HEK293 (cell line): Measurements from ENCODE around the gene OR52I1.
A peak's percentile ranks its signal among the peaks of the same experiment; 100 is the strongest.

Source experiments
- CTCF ChIA-PET: fragments of 350-600 bp; formaldehyde crosslinking; extraction: SDS; loops from one replicate; lab custom pipeline; 2021; ENCODE audit warnings: antibody characterized with exemption; lab: Yijun Ruan, JAX
- POLR2A ChIA-PET: fragments of 300-600 bp; formaldehyde crosslinking; extraction: SDS; loops from one replicate; lab custom pipeline; 2020; ENCODE audit warnings: antibody characterized with exemption, inconsistent platforms; lab: Yijun Ruan, JAX
- H3K27ac ChIP-seq: fragments of 200-500 bp; sonication (Bioruptor generic); 2 replicates; pipeline ENCODE4 v1.5.1; 2014; ENCODE audit warnings: low read depth, low read length, control low read depth, inconsistent platforms; ENCODE audit errors: extremely low read depth
- H3K36me3 ChIP-seq, 2 experiments: fragments of 200-500 bp in 1 of 2; sonication (Bioruptor generic) in 1 of 2; 1 replicate in 1 of 2; 2 replicates in 1 of 2; pipeline ENCODE4 v1.5.1; 2014 to 2017; ENCODE audit warnings: inconsistent platforms in 2 of 2, low read length in 2 of 2; ENCODE audit not compliant: control insufficient read depth in 2 of 2, insufficient read depth in 1 of 2
- H3K4me1 ChIP-seq: fragments of 200-500 bp; sonication (Bioruptor generic); 2 replicates; pipeline ENCODE4 v1.5.1; 2014; ENCODE audit warnings: mild to moderate bottlenecking, low read length, inconsistent platforms; ENCODE audit not compliant: control insufficient read depth, insufficient read depth
- H3K4me3 ChIP-seq: 2 replicates; pipeline ENCODE4 v1.5.1; 2011; ENCODE audit warnings: low read depth, mild to moderate bottlenecking, control low read depth, low read length, moderate library complexity
- H3K9me3 ChIP-seq: fragments of 200-500 bp; sonication (Bioruptor generic); 2 replicates; pipeline ENCODE4 v1.5.1; 2014; ENCODE audit warnings: low read depth, low read length, inconsistent platforms; ENCODE audit not compliant: control insufficient read depth, insufficient read depth
- BCL11A ChIP-seq: fragments of 450-650 bp; formaldehyde crosslinking; IDR thresholded peaks from 2 replicates; pipeline ENCODE4 v1.5.1; 2016; ENCODE audit warnings: low read depth, missing biosample characterization, missing genetic modification characterization
- BCL6B ChIP-seq: fragments of 450-650 bp; formaldehyde crosslinking; IDR thresholded peaks from 2 replicates; pipeline ENCODE4 v1.5.1; 2017; ENCODE audit warnings: missing biosample characterization, missing genetic modification characterization
- EGR2 ChIP-seq: fragments of 450-650 bp; formaldehyde crosslinking; IDR thresholded peaks from 2 replicates; pipeline ENCODE4 v1.5.1; 2016; ENCODE audit warnings: low read depth, missing biosample characterization, missing genetic modification characterization
- KLF1 ChIP-seq: fragments of 450-650 bp; formaldehyde crosslinking; IDR thresholded peaks from 2 replicates; pipeline ENCODE4 v1.5.1; 2016; ENCODE audit warnings: missing biosample characterization, missing genetic modification characterization
- MEIS1 ChIP-seq: sonication (generic); formaldehyde crosslinking; IDR thresholded peaks from 2 replicates; pipeline ENCODE4 v1.8.1; 2022; ENCODE audit warnings: missing genetic modification reagents, mild to moderate bottlenecking, borderline replicate concordance
- OSR2 ChIP-seq: fragments of 450-650 bp; formaldehyde crosslinking; IDR thresholded peaks from 2 replicates; pipeline ENCODE4 v1.5.1; 2016; ENCODE audit warnings: missing biosample characterization, missing genetic modification characterization
- PRDM10 ChIP-seq: fragments of 450-650 bp; formaldehyde crosslinking; IDR thresholded peaks from 2 replicates; pipeline ENCODE4 v1.5.1; 2016; ENCODE audit warnings: missing biosample characterization, missing genetic modification characterization
- ZBTB1 ChIP-seq: fragments of 450-650 bp; formaldehyde crosslinking; IDR thresholded peaks from 2 replicates; pipeline ENCODE4 v1.5.1; 2016; ENCODE audit warnings: missing biosample characterization, missing genetic modification characterization
- ZFP69B ChIP-seq: fragments of 450-650 bp; formaldehyde crosslinking; IDR thresholded peaks from 2 replicates; pipeline ENCODE4 v1.5.1; 2016; ENCODE audit warnings: missing biosample characterization, missing genetic modification characterization
- ZNF121 ChIP-seq: fragments of 450-650 bp; formaldehyde crosslinking; IDR thresholded peaks from 2 replicates; pipeline ENCODE4 v1.5.1; 2016; ENCODE audit warnings: missing biosample characterization, missing genetic modification characterization
- ZNF148 ChIP-seq: fragments of 450-650 bp; formaldehyde crosslinking; IDR thresholded peaks from 2 replicates; pipeline ENCODE4 v1.5.0; 2017; ENCODE audit warnings: missing biosample characterization, missing genetic modification characterization, borderline replicate concordance
- ZNF16 ChIP-seq: fragments of 450-650 bp; formaldehyde crosslinking; IDR thresholded peaks from 2 replicates; pipeline ENCODE4 v1.5.1; 2016; ENCODE audit warnings: low read depth, missing biosample characterization, missing genetic modification characterization
- ZNF23 ChIP-seq: fragments of 450-650 bp; formaldehyde crosslinking; IDR thresholded peaks from 2 replicates; pipeline ENCODE4 v1.5.1; 2016; ENCODE audit warnings: missing biosample characterization, missing genetic modification characterization, borderline replicate concordance
- ZNF239 ChIP-seq: fragments of 450-650 bp; formaldehyde crosslinking; IDR thresholded peaks from 2 replicates; pipeline ENCODE4 v1.5.1; 2016; ENCODE audit warnings: missing biosample characterization, missing genetic modification characterization
- ZNF292 ChIP-seq: fragments of 450-650 bp; formaldehyde crosslinking; IDR thresholded peaks from 2 replicates; pipeline ENCODE4 v1.5.1; 2016; ENCODE audit warnings: low read depth, missing biosample characterization, missing genetic modification characterization, borderline replicate concordance
- ZNF341 ChIP-seq: fragments of 450-650 bp; formaldehyde crosslinking; IDR thresholded peaks from 2 replicates; pipeline ENCODE4; 2016; ENCODE audit warnings: low read depth, missing biosample characterization, missing genetic modification characterization
- ZNF423 ChIP-seq: fragments of 450-650 bp; formaldehyde crosslinking; IDR thresholded peaks from 2 replicates; pipeline ENCODE4 v1.5.1; 2016; ENCODE audit warnings: missing biosample characterization, missing genetic modification characterization
- ZNF449 ChIP-seq: fragments of 450-650 bp; formaldehyde crosslinking; IDR thresholded peaks from 2 replicates; pipeline ENCODE4 v1.5.1; 2017; ENCODE audit warnings: missing biosample characterization, mild to moderate bottlenecking, missing genetic modification characterization, moderate library complexity
- ZNF473 ChIP-seq: fragments of 450-650 bp; formaldehyde crosslinking; IDR thresholded peaks from 2 replicates; pipeline ENCODE4 v1.5.1; 2017; ENCODE audit warnings: missing biosample characterization, missing genetic modification characterization
- ZNF692 ChIP-seq: fragments of 450-650 bp; formaldehyde crosslinking; IDR thresholded peaks from 2 replicates; pipeline ENCODE4 v1.5.1; 2016; ENCODE audit warnings: missing biosample characterization, missing genetic modification characterization
- ZNF747 ChIP-seq: fragments of 450-650 bp; formaldehyde crosslinking; IDR thresholded peaks from 2 replicates; pipeline ENCODE4 v1.5.1; 2016; ENCODE audit warnings: missing biosample characterization, missing genetic modification characterization
- ZNF768 ChIP-seq: fragments of 450-650 bp; formaldehyde crosslinking; IDR thresholded peaks from 2 replicates; pipeline ENCODE4 v1.5.1; 2018; ENCODE audit warnings: missing biosample characterization, mild to moderate bottlenecking, missing genetic modification characterization
- TF ChIP-seq, protein P1 (sequence below): fragments of 450-650 bp; formaldehyde crosslinking; IDR thresholded peaks from 2 replicates; pipeline ENCODE4 v1.5.1; 2016; ENCODE audit warnings: missing biosample characterization, missing genetic modification characterization

Gene OR52I1

GRCh38 chr11:4607781-4608666, 14.2 kb downstream of the OR52I1 start, which contains the start of gene TRIM68:
Gene TRIM68, minus strand, starts transcription at chr11:4608231. Its CDS starts 2,727 bp downstream, at chr11:4605504.
- ChIA-PET POLR2A (interaction anchor here (0.6 to 1.4 kb wide), 4 partner anchors 15 to 421 kb away, joined by 3 to 8 read pairs (median 4); no protein-coding TSS in a partner anchor), CTCF (interaction anchor here (0.6 to 4.0 kb wide), 5 partner anchors 18 to 421 kb away, joined by 3 to 12 read pairs (median 4); no protein-coding TSS in a partner anchor)
- H3K36me3 ChIP-seq = peaks cover 0 to 26% of the 10 kb centered on the region in 2 experiments; a peak in 1 of 3 replicates
- H3K9me3 ChIP-seq = no peaks in the 10 kb centered on the region
- H3K4me1 ChIP-seq = 0 out of 2 replicates have a peak, but pooled peaks cover 3% of the 10 kb centered on the region
- H3K27ac ChIP-seq = peak within 1 kb of the TSS; percentile 84
- H3K4me3 ChIP-seq = peak within 1 kb of the TSS; percentile 62
- TF ChIP-seq EGR2 (tag by site-specific recombination) = no peak
- TF ChIP-seq ZFP69B (tag by site-specific recombination) = 0 out of 2 replicates have a peak, but pooled peaks have one; percentile 24
- no peak for TF ChIP-seq ZNF23 (tag by site-specific recombination)
- peak; percentile 48 for TF ChIP-seq KLF1 (tag by site-specific recombination)
- no peak for TF ChIP-seq ZNF747 (tag by site-specific recombination)
- peak; percentile 95 for TF ChIP-seq ZNF341
- no peak for TF ChIP-seq ZNF239
- TF ChIP-seq ZNF473 = no peak
- no peak for TF ChIP-seq ZBTB1
- TF ChIP-seq ZNF148 (tag by site-specific recombination) = no peak
- no peak for TF ChIP-seq ZNF423
- no peak; the same call in 1 of the 2 replicates for TF ChIP-seq ZNF692
- TF ChIP-seq, protein P1, sequence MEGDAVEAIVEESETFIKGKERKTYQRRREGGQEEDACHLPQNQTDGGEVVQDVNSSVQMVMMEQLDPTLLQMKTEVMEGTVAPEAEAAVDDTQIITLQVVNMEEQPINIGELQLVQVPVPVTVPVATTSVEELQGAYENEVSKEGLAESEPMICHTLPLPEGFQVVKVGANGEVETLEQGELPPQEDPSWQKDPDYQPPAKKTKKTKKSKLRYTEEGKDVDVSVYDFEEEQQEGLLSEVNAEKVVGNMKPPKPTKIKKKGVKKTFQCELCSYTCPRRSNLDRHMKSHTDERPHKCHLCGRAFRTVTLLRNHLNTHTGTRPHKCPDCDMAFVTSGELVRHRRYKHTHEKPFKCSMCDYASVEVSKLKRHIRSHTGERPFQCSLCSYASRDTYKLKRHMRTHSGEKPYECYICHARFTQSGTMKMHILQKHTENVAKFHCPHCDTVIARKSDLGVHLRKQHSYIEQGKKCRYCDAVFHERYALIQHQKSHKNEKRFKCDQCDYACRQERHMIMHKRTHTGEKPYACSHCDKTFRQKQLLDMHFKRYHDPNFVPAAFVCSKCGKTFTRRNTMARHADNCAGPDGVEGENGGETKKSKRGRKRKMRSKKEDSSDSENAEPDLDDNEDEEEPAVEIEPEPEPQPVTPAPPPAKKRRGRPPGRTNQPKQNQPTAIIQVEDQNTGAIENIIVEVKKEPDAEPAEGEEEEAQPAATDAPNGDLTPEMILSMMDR (tag by site-specific recombination) = no peak
- TF ChIP-seq MEIS1 (CRISPR knock-in tag) = no peak
- 0 out of 2 replicates have a peak, but pooled peaks have one; percentile 17 for TF ChIP-seq OSR2 (tag by site-specific recombination)
- no peak for TF ChIP-seq ZNF292 (tag by site-specific recombination)
- TF ChIP-seq BCL6B (tag by site-specific recombination) = no peak
- TF ChIP-seq ZNF121 (tag by site-specific recombination) = no peak
- no peak for TF ChIP-seq BCL11A
- TF ChIP-seq PRDM10 (tag by site-specific recombination) = peak; percentile 29; the same call in 1 of the 2 replicates
- TF ChIP-seq ZNF16 (tag by site-specific recombination) = no peak
- TF ChIP-seq ZNF449 (tag by site-specific recombination) = peak; percentile 62
- TF ChIP-seq ZNF768 (tag by site-specific recombination) = 0 out of 2 replicates have a peak, but pooled peaks have one; percentile 11
